ENCODE results near the gene ROBO4.

- TF ChIP-seq CTCF (conservative IDR thresholded peaks at IDR 0.05; ENCODE audit: low read length) (no peak), EZH2phosphoT487 (IDR thresholded peaks at IDR 0.05; ENCODE audit: borderline replicate concordance, low read depth, low read length) (no peak)
These were observed 10.0 kb downstream of the ROBO4 start for GRCh38 chr11:124887667-124888013.

Measured in OCI-LY7 (cell line).